NT2/D1 (cell line): Measurements from ENCODE around the gene UACA.
"Not testable (repeated sequence)": the region's sequence is repeated elsewhere in the genome, so short reads cannot be mapped to it uniquely, and the experiment has no call there.

ENCODE experiments used
- DNase-seq: peaks from one replicate; pipeline ENCODE4 v3.0.0-alpha.2; 2011; ENCODE audit warnings: low read depth, low spot score
- H3K27me3 ChIP-seq: 2 replicates; pipeline ENCODE4 v1.6.0; 2011; ENCODE audit warnings: mild to moderate bottlenecking; ENCODE audit not compliant: insufficient read length, insufficient read depth
- H3K36me3 ChIP-seq: 2 replicates; pipeline ENCODE4 v1.6.1; 2011; ENCODE audit warnings: mild to moderate bottlenecking, low read length, mixed read lengths; ENCODE audit not compliant: insufficient read depth, insufficient read length
- H3K4me1 ChIP-seq: 2 replicates; pipeline ENCODE4 v1.5.1; 2011; ENCODE audit not compliant: insufficient read depth, insufficient read length
- H3K4me3 ChIP-seq: 2 replicates; pipeline ENCODE4 v1.5.1; 2011; ENCODE audit warnings: low read depth; ENCODE audit not compliant: insufficient read length
- H3K9ac ChIP-seq: 2 replicates; pipeline ENCODE4 v1.6.0; 2011; ENCODE audit warnings: low read depth; ENCODE audit not compliant: insufficient read length
- H3K9me3 ChIP-seq: 2 replicates; pipeline ENCODE4 v1.5.1; 2011; ENCODE audit warnings: mild to moderate bottlenecking, low read length; ENCODE audit not compliant: insufficient read depth
- SUZ12 ChIP-seq: IDR thresholded peaks from 2 replicates; pipeline ENCODE4 v1.6.1; 2011; ENCODE audit not compliant: insufficient read length, insufficient read depth; ENCODE audit errors: extremely low read depth
- YY1 ChIP-seq: IDR thresholded peaks from 2 replicates; pipeline ENCODE4 v1.6.1; 2011; ENCODE audit not compliant: insufficient read length, insufficient read depth
- ZNF274 ChIP-seq: IDR thresholded peaks from 2 replicates; pipeline ENCODE4 v1.6.1; 2011; ENCODE audit warnings: mild to moderate bottlenecking, low read depth, low read length

The UACA gene

GRCh38 chr15:70625438-70625837 lies 137.9 kb downstream of the UACA start:
- no peak overlapping the region for H3K9ac ChIP-seq
- no peak for TF ChIP-seq ZNF274
- peaks cover 22% of the 10 kb centered on the region for H3K9me3 ChIP-seq
- no peak for DNase-seq
- H3K4me3 ChIP-seq: no peak overlapping the region
- peaks cover 6% of the 10 kb centered on the region for H3K27me3 ChIP-seq
- H3K4me1 ChIP-seq: peaks cover 3% of the 10 kb centered on the region
- no peaks in the 10 kb centered on the region for H3K36me3 ChIP-seq

- TF ChIP-seq ZNF274: no peak
- no peak for TF ChIP-seq SUZ12
- no peak for TF ChIP-seq YY1
- no peak overlapping the region for H3K9ac ChIP-seq
- peaks cover 6% of the 10 kb centered on the region for H3K27me3 ChIP-seq
- H3K36me3 ChIP-seq: no peaks in the 10 kb centered on the region
- no peak for DNase-seq
- H3K4me1 ChIP-seq: peaks cover 3% of the 10 kb centered on the region
- H3K4me3 ChIP-seq: no peak overlapping the region
- H3K9me3 ChIP-seq: peaks cover 22% of the 10 kb centered on the region
Observed at GRCh38 chr15:70625011-70625410, 138.3 kb downstream of the UACA start.

GRCh38 chr15:70618929-70619328 lies 144.4 kb downstream of the UACA start:
- Histone ChIP-seq H3K4me1 (no peaks in the 10 kb centered on the region), H3K9me3 (peaks cover 22% of the 10 kb centered on the region), H3K27me3 (no peaks in the 10 kb centered on the region), H3K36me3 (no peaks in the 10 kb centered on the region), H3K4me3 (no peak overlapping the region), H3K9ac (no peak overlapping the region)
- no peak for DNase-seq
- no peak for TF ChIP-seq YY1

- TF ChIP-seq SUZ12 (no peak), YY1 (no peak), ZNF274 (no peak)
- no peaks in the 10 kb centered on the region for H3K27me3 ChIP-seq
- no peak for DNase-seq
Observed at GRCh38 chr15:70617911-70618287, 145.5 kb downstream of the UACA start.

GRCh38 chr15:70617076-70617910 lies 146.1 kb downstream of the UACA start:
- Histone ChIP-seq H3K9me3 (peaks cover 6% of the 10 kb centered on the region), H3K4me3 (no peak overlapping the region), H3K36me3 (no peaks in the 10 kb centered on the region), H3K9ac (no peak overlapping the region), H3K4me1 (no peaks in the 10 kb centered on the region), H3K27me3 (no peaks in the 10 kb centered on the region)
- DNase-seq: no peak
- TF ChIP-seq ZNF274 (no peak), SUZ12 (no peak), YY1 (no peak)

More at GRCh38 chr15:70617911-70618287, 145.5 kb downstream of the UACA start:
- Histone ChIP-seq H3K9me3 (peaks cover 13% of the 10 kb centered on the region), H3K4me1 (no peaks in the 10 kb centered on the region), H3K9ac (no peak overlapping the region), H3K4me3 (no peak overlapping the region), H3K36me3 (no peaks in the 10 kb centered on the region)

- not testable (repeated sequence) for DNase-seq, H3K4me3 ChIP-seq, H3K9me3 ChIP-seq, H3K36me3 ChIP-seq, H3K4me1 ChIP-seq, H3K27me3 ChIP-seq, H3K9ac ChIP-seq
Observed at GRCh38 chr15:70616311-70616756, 147.0 kb downstream of the UACA start.

GRCh38 chr15:70615435-70616310 lies 147.7 kb downstream of the UACA start:
- Histone ChIP-seq H3K9me3 (peaks cover 9% of the 10 kb centered on the region; the same call in 1 of the 2 replicates), H3K9ac (no peak overlapping the region), H3K36me3 (no peaks in the 10 kb centered on the region), H3K4me1 (no peaks in the 10 kb centered on the region), H3K27me3 (no peaks in the 10 kb centered on the region), H3K4me3 (no peak overlapping the region)
- DNase-seq: no peak
- TF ChIP-seq ZNF274 (no peak), SUZ12 (no peak)
